Nephron progenitor cell (in vitro differentiated cells): ENCODE measurements around the gene FXYD5.

Experiments
- DNase-seq: peaks from one replicate; pipeline ENCODE4 v3.0.0; 2021
- H3K27ac Mint-ChIP-seq: 2 replicates; pipeline ENCODE4 v1.8.0; 2021; ENCODE audit warnings: mild to moderate bottlenecking, moderate library complexity, mixed read lengths
- H3K27me3 Mint-ChIP-seq: 2 replicates; pipeline ENCODE4 v1.8.0; 2021; ENCODE audit warnings: mild to moderate bottlenecking, low read depth, mixed read lengths; ENCODE audit not compliant: poor library complexity
- H3K36me3 Mint-ChIP-seq: 2 replicates; pipeline ENCODE4 v1.8.0; 2021; ENCODE audit warnings: low read depth, mixed read lengths
- H3K4me1 Mint-ChIP-seq: 2 replicates; pipeline ENCODE4 v1.8.0; 2021; ENCODE audit warnings: mixed read lengths
- H3K4me3 Mint-ChIP-seq: 2 replicates; pipeline ENCODE4 v1.8.0; 2021; ENCODE audit warnings: mild to moderate bottlenecking, moderate library complexity, mixed read lengths
- H3K9me3 Mint-ChIP-seq: 2 replicates; pipeline ENCODE4 v1.8.0; 2021; ENCODE audit warnings: mild to moderate bottlenecking, moderate library complexity, mixed read lengths
- CTCF ChIP-seq: fragments of 200-600 bp; sonication (generic); IDR thresholded peaks from 2 replicates; pipeline ENCODE4 v1.5.0; 2021; ENCODE audit warnings: antibody characterized with exemption

The FXYD5 gene

GRCh38 chr19:35143231-35143715, 11.3 kb upstream of the FXYD5 start, which contains the start of gene FXYD7:
Gene FXYD7, plus strand, starts transcription at chr19:35143255. Its CDS starts 79 bp downstream, at chr19:35143334.
- Mint-ChIP-seq H3K4me1 (peaks cover 44% of the 10 kb centered on the region), H3K9me3 (no peaks in the 10 kb centered on the region), H3K27ac (no peak within 1 kb of the TSS), H3K27me3 (peaks cover 60% of the 10 kb centered on the region), H3K4me3 (peak within 1 kb of the TSS; percentile 54), H3K36me3 (no peaks in the 10 kb centered on the region)
- no peak for TF ChIP-seq CTCF
- DNase-seq: peak; percentile 56

- peaks cover 64% of the 10 kb centered on the region for H3K27me3 Mint-ChIP-seq
- H3K27ac Mint-ChIP-seq: no peak overlapping the region
- no peak for TF ChIP-seq CTCF
- H3K9me3 Mint-ChIP-seq: no peaks in the 10 kb centered on the region
- no peak for DNase-seq
- no peaks in the 10 kb centered on the region for H3K36me3 Mint-ChIP-seq
- H3K4me1 Mint-ChIP-seq: peaks cover 41% of the 10 kb centered on the region
- H3K4me3 Mint-ChIP-seq: no peak overlapping the region
Measured at GRCh38 chr19:35143818-35144217, 10.7 kb upstream of the FXYD5 start.

GRCh38 chr19:35144259-35144599, 10.3 kb upstream of the FXYD5 start:
- no peak overlapping the region for H3K27ac Mint-ChIP-seq
- H3K36me3 Mint-ChIP-seq: no peaks in the 10 kb centered on the region
- H3K4me1 Mint-ChIP-seq: peaks cover 40% of the 10 kb centered on the region
- no peaks in the 10 kb centered on the region for H3K9me3 Mint-ChIP-seq
- H3K4me3 Mint-ChIP-seq: peak overlapping the region; percentile 36
- no peak for TF ChIP-seq CTCF
- H3K27me3 Mint-ChIP-seq: peaks cover 67% of the 10 kb centered on the region
- DNase-seq: no peak

- DNase-seq: peak; percentile 64
- Mint-ChIP-seq H3K27ac (no peak overlapping the region), H3K9me3 (no peaks in the 10 kb centered on the region), H3K27me3 (peaks cover 69% of the 10 kb centered on the region), H3K4me3 (no peak overlapping the region), H3K4me1 (peaks cover 36% of the 10 kb centered on the region), H3K36me3 (no peaks in the 10 kb centered on the region)
- TF ChIP-seq CTCF: no peak
Measured at GRCh38 chr19:35144600-35145436, 9.7 kb upstream of the FXYD5 start.

GRCh38 chr19:35146746-35147459, 7.6 kb upstream of the FXYD5 start:
- H3K4me3 Mint-ChIP-seq: no peak overlapping the region
- no peak overlapping the region for H3K27ac Mint-ChIP-seq
- H3K4me1 Mint-ChIP-seq: peaks cover 40% of the 10 kb centered on the region
- DNase-seq: no peak
- no peak for TF ChIP-seq CTCF
- H3K36me3 Mint-ChIP-seq: no peaks in the 10 kb centered on the region
- H3K27me3 Mint-ChIP-seq: peaks cover 69% of the 10 kb centered on the region
- H3K9me3 Mint-ChIP-seq: no peaks in the 10 kb centered on the region
